Kidney glomerular epithelial cell (primary cell): ENCODE results near the gene DAPK3.
"Not testable (repeated sequence)": the region's sequence is repeated elsewhere in the genome, so short reads cannot be mapped to it uniquely, and the experiment has no call there.

Experiments used
- DNase-seq: peaks from one replicate; lab custom pipeline; 2025; lab: John Stamatoyannopoulos, UW

The DAPK3 gene

DNA sequence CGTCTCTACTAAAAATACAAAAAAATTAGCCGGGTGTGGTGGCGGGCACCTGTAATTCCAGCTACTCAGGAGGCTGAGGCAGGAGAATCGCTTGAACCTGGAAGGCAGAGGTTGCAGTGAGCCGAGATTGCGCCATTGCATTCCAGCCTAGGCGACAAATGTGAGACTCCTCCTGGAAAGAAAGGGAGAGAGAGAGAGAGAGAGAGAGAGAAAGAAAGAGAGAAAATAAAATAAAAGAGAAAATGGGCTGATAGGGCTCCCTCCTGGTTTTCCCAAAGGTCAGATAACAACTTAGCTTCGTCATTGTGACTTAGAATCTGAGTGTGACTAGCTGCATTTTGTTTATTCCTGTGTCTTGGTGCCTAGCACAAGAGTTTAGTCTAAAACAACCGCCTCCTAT is 34.5 kb upstream of the DAPK3 start:
- DNase-seq, result not testable (repeated sequence)

DNA sequence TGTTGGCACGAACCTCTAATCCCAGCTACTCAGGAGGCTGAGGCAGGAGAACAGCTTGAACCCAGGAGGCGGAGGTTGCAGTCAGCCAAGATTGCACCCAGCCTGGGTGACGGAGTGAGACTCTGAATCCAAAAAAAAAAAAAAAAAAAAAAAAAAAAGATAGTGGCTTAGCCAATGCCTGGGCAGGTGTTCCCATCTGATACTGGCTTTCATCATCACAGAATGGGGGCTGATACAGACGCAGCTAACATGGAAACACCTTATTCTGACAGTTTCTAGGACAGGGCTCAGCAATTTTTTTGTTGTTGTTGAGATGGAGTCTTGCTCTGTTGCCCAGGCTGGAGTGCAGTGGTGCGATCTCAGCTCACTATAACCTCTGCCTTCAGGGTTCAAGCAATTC is 29.9 kb upstream of the DAPK3 start:
- not testable (repeated sequence) for DNase-seq

DNA sequence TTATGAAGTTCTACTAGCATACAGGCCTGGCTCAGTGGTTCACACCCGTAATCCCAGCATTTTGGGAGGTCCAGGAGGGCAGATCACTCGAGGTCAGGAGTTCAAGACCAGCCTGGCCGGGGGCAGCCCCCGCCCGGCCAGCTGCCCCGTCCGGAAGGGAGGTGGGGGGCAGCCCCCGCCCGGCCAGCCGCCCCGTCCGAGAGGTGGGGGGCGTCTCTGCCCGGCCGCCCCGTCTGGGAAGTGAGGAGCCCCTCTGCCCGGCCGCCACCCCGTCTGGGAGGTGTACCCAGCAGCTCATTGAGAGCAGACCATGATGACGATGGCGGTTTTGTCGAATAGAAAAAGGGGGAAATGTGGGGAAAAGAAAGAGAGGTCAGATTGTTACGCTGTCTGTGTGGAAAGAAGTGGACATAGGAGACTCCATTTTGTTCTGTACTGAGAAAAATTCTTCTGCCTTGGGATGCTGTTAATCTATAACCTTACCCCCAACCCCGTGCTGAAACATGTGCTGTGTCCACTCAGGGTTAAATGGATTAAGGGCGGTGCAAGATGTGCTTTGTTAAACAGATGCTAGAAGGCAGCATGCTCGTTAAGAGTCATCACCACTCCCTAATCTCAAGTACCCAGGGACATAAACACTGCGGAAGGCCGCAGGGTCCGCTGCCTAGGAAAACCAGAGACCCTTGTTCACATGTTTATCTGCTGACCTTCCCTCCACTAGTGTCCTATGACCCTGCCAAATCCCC is 27.9 kb upstream of the DAPK3 start:
- not testable (repeated sequence) for DNase-seq

DNA sequence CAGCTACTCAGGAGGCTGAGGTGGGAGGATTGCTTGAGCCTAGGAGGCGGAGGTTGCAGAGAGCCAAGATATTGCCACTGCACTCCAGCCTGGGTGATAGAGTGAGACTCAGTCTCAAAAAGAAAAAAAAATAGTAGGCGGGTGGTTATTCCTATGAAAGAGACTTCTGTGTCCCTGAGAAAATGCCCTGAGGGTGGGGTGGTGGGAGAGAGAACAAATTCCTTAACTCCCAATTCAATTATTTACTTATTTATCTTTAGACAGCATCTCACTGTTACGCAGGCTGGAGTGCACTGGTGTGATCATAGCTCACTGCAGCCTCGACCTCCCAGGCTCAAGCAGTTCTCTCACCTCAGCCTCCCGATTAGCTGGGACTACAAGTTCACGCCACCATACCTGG is 24.7 kb upstream of the DAPK3 start:
- no peak for DNase-seq

DNA sequence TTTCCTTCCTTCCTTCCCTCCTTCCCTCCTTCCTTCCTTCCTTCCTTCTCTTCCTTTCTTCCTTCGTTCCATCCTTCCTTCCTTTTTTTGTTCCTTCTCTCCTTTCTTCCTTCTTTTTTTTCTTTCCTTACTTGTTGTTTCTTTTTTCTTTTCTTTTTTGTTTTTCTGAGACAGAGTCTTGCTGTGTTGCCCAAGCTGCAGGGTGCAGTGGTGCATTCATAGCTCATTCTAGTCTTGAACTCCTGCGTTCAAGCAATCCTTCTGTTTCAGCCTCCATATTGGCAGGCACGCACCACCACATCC is 19.9 kb upstream of the DAPK3 start:
- DNase-seq, result no peak

DNA sequence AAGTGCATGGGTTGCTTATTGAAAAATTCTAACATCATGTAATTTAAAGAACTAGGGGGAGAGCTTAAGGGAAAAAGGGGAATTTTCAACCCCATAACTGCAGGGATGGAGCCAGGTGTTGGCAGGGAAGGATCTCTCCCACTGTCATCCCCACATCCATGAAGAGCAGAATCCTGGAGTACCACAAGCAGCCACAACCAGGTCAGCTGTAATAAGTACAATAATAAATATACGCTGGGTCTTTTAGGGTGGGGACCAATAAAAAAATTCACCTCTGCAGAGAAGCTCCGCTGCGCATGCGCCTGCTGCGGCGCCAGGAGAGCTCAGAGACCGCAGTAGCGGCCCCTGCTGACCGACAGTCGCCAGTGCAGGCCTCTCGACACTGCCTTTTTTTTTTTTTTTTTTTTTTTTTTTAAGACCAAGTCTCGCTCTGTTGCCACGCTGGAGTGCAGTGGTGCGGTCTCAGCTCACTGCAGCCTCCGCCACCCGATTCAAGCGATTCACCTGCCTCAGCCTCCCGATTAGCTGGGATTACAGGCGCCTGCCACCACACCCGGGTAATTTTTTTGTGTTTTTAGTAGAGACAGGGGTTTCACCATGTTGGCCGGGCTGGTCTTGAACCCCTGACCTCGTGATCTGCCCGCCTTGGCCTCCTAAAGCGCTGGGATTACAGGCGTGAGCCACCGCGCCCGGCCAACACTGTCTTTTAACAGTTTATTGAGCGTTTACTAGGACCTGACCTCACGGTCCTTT is 16.9 kb upstream of the DAPK3 start:
- peak; percentile 72 for DNase-seq

DNA sequence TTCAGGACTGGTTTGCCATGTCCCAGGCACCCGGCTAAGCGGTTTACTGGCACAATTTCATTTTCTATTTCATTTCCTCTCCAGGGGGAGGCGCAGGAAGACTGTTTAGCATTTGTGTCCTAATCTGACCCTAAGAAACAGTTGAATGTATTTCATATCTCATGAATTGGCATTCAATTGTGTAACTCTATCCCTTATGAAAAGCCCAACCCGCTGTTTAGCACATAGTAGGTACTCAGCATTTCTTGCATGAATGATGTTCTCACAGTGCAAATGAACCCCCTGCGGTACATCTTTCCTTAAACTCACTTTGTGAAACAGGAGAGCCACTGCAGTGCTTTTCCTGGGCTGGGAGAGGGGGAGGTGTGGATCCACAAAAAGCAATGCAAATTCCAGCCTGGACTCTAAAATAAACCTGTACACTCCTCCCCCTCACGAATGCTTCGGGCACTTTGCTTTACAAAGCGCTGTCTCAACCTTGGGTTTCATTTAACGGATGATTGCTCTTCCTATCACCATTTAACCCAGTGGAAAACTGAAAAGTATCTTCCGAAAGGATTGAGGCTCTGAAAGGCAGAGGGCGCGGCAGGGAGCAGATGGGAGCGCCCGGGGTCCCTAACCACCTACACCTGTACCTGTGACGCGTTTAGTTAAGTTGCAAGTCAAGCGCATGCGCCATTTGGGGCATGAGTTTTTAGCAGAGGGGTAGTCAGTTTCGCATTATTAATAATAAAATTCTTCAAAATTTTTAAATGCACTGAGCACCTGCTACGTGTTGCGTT is 15.6 kb upstream of the DAPK3 start:
- peak; percentile 63 for DNase-seq

DNA sequence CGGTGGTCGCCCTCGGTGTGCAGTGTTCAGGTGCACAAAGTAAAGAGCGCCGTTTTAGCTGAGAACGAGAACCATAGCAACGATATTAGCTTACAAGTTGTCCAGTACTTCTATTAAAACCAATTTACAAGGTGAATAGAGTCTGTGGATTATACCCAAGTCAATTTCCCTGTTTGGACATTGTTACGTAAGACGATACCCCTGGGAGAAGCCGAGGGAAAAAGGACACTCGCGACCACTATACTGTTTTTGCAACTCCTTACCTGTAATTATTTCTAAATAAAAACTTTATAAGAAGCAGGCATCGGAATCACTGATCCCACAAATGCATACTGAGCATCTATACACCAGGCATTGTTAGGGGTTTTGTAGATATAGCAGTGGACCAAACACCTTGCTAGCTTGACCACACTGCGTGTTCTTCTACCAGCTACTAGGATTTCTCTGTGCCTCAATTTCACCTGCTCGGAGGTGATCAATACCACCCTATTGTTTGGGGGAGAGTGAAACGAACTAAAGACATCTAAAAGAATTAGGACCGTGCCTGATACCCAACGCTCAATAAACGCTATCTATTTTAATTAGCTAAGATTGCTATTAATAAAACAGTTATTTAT is 14.9 kb upstream of the DAPK3 start:
- no peak for DNase-seq

DNA sequence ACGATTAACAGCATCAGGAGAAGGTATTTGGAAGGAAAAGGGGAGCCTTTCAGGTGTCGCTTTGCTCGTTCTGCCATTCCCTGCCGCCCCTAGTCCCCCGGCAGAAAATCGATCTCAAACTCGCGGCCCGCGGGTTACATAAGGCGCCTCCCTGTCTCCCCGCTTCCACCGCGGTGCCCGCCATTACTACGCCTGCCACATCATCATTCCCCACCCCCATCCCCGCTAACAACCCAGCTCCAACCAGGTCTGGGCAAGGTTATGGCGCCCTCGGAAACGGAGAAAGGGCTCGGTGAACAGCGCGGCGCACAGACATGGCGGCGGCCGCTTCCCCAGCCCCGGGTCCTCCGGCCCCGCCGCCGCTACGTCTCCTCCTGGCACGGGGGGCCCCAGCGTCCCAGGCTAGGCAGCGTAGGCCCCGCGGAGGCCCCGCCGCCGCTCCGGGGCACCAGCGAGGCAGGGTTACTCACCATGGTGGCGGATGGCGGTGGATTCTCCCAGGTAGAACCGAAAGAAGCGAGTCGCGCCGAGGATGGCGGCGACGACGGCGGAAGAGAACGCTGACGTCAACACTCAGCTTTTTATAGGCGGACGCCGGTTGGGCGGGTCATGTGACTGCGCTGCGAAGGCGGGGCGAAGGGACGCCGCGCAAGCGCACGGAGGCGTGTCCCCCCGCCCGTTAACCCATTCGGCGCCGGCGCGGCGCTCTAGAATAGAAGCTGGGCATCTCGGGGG is 14.2 kb upstream of the DAPK3 start, which contains the start of gene EEF2:
Gene EEF2 (minus strand): TSS at position 556 of the 735 bp plus-strand sequence. CDS start 83 bp downstream, at position 473.
- DNase-seq, result peak; percentile 81

DNA sequence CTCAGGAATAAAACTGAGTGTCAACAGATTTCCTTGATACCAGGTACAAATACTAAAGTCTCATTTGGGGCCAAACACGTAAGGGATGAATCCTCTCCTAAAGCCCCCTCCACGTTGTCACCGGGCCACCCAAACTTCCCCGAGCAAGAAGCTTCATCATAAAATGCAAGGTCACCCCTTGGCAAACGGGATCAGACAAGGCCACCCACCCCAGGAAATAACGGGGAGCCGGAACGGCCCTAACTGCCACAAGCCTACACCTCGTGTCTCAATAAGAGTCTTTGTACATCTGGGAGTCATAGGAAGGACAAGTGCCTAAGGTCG is 13.6 kb upstream of the DAPK3 start:
- no peak for DNase-seq

DNA sequence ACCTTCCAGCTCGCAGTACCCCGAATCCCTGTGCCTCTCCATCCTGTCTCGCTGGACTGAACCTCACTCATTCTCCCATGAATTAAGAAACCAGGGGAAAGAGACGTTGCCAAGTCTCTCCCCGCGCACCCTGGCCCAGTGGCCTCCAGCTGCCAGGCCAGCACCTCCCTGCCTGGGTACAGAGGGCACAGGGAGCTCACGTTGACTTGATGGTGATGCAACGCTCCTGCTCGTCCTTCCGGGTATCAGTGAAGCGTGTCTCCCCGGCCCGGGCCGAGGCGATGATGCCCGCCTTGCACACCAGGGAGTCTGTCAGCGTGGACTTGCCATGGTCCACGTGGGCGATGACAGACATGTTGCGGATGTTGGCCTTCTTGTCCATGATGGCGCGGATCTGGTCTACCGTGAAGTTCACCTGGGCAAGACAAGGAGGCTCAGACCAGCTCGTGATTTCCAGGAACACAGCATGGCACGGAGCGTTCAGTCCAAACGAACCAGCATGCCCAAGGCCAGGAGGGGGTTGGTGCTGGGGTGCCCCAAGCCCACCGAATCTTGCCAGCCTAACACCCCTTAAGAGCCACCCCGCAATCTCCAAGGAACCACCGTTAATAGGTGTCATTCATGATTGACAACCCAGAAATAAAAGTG is 13.2 kb upstream of the DAPK3 start:
- peak; percentile 23 for DNase-seq

DNA sequence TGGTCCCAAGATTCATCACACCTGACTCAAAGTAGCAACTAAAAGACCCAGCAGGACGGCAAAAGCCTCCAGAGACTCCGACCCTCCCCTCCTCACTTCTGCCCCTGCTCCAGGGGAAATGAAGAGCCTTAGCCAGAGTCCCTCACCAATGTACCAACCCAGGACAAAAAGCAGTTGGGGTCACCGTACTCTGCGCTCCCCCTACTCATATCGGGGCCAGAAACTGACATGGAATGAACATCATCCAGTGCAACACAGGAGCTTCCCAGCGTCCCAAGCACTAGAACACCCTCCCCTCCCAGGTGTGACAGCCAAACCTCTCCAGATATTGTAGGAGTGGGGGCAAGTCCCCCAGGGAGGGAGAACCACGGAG is 12.6 kb upstream of the DAPK3 start:
- no peak for DNase-seq

DNA sequence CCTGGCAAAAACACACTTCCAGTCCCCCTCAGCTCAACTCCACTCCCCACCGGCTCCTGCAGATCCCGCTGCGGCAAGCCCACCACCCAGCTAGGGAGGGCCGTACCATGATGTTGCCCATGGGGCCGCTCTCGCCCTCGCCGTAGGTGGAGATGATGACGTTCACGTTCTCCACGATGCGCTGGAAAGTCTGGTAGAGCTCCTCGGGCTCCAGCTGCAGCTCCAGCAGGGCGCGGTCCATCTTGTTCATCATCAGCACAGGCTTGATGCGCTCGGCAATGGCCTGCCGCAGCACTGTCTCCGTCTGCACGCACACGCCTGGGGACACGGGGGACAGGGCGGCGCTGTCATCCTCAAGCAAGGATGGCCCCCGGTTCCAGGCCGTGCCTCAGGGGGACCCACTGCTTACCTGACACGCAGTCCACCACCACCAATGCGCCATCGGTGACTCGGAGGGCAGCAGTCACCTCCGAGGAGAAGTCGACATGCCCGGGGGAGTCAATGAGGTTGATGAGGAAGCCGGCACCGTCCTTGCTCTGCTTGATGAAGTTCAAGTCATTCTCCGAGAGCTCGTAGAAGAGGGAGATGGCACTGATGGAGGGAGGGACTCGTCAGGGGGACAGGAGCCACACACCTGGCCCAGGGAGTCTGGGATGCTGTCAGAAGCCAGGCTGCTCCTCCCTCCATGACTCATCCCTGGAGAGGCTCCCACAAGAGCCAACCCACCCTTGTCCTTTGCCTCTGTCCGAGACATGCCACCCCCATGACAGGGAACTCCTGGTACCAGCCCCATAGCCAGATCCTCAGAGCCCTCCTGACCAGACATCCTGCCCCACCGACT is 12.0 kb upstream of the DAPK3 start:
- DNase-seq, result peak; percentile 42

DNA sequence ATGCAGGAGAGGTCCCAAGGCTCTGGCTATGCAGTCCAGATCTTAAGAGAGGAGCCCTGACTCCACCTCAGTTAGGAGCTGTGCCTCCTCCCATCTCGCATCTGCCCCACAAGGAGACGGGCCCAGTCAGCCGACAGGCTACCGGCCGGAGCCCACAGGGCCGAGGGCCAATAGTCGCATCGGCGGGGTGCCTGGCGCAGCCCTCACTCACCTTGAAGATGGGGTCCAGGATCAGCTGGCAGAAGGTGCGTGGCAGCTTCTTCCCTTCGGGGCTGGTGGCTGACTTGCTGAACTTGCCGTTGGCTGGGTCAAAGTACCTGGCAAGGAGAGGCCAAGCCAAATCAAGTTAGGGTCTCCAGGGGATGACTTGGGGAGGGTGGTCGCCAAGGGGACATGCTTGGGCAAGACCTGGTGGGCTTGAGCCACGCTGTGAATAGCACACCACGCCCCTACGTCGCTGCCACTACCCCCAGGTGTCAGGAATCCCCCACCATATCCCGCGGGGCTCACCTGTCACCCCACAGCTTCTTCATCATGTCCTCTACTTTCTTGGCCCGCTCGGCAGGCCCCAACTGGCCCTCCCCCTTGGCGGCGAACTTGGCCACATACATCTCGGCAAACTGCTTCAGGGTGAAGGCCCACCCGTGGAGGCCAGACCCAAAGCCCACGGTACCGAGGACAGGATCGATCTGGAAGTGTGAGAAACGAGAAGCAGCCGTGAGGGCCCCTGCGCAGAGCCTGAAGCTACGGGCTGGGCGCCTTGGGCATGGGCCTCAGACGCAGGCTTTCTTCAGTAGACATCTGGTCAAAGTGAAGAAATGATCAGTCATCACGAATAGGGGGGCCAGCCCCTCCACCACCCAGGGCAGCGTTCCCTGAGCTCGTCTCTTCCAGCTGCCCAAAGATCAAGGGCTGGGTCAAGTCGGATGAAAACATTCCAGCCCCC is 11.1 kb upstream of the DAPK3 start:
- no peak for DNase-seq

DNA sequence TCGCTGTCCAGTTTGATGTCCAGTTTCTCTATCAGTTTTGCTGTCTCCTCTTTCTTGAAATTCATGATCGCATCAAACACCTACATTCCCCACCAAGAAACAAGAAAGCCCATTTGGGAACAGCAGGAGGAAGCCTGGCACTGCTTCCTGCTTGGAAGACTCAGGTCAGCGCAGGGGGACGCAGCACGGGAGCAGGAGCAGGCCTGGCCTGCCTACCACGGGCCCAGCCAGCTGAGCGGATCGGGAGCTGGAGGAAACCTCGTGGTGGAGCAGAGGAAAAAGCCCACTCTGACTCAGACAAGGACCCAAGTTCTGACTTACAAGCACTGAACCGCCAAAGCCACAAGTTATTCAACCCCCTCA is 10.5 kb upstream of the DAPK3 start:
- no peak for DNase-seq

DNA sequence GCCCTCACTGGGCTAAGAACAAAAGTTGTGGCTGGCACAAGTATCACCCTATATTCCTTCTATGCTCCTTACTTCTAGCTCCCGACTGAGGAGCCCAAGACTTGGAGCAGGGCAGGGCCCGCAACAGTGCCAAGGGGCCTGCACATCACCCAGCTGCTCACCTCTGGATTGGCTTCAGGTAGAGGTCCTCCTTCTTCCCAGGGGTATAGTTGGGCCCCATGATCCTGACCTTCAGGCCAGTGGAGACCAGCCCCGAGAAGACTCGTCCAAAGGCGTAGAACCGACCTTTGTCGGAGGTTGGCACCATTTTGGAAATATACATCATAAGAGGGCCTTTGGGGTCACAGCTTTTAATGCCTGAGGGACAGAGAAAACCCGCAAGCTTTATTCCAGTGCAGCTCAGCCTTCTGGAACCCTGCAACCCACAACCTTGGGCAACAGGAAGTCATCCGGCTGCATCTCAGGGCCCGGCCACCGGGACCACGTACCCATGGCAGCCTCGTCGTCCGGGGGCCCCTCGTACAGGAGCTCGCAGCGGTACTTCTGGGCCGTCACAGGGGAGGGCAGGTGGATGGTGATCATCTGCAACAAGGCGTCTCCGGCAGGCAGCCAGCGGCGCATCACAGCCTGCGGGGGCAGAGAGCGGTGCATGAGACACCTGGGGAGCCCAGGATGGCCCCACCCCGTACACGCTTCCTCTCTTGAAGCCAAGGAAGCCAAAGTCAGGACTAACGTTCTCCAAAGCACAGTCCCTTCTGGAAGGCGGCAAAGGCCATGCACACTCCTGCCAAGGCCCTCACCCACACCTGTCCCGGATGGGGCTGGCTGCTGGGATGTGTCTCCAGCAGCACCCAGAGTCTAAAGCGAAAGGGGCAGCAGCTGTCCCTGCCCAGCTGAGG is 9.7 kb upstream of the DAPK3 start:
- no peak for DNase-seq

DNA sequence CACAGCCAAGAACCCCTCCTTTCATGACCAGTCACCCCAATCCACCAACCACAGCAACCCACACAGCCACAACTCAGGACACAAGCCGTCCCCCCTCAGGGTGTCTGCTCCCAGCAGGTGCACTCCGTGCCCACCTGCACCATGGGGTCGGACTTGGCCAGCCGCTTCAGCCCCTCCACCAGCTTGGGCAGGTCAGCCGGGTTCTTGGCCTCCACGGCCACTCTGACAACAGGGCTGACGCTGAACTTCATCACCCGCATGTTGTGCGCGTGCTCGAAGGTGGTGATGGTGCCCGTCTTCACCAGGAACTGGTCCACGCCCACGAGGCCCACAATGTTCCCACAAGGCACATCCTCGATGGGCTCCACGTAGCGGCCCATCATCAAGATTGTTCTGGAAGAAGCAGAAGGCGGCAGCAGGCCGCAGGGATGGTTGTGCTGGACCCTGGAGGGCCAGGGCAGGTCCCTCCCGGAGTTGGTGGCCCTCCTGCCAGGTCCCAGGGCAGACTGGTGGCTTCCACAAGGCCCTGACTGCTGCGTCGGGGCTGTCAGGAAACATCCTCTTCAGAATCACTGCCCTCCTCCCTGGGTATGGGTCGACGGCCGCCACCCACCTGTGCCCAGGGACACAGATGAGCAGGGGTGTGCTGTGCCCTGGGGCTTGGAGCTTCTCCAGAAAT is 8.9 kb upstream of the DAPK3 start:
- DNase-seq, result no peak

DNA sequence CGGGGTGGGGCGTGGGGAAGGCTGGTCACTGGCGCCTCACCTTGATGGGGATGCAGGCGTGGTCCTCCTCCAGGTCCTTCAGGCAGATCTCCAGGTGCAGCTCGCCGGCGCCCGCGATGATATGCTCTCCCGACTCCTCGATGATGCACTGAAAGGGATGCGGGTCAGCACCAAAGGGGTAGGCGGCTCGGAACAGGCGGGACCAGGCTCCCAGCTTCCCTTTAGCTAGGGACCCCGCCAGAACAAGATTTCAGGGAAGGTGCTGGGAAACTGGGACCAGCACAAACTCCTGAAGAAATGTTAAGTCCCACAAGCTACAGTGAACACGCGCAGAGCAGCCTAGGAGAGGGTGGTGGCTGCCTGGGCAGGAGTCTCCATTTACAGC is 8.4 kb upstream of the DAPK3 start:
- DNase-seq, result no peak
